PC-9 (cell line): ENCODE measurements around the gene MTCL3.

ENCODE experiments used
- CTCF ChIP-seq: fragments of 200-600 bp; sonication (generic); conservative IDR thresholded peaks from 2 replicates; pipeline ENCODE4 v1.6.1; 2017; ENCODE audit warnings: mixed run types, antibody characterized with exemption, mild to moderate bottlenecking, moderate library complexity
- EZH2 ChIP-seq: fragments of 200-600 bp; sonication (generic); IDR thresholded peaks from 2 replicates; pipeline ENCODE4 v1.8.0; 2017; ENCODE audit warnings: antibody characterized with exemption, low read depth

- TF ChIP-seq EZH2: no peak
- TF ChIP-seq CTCF: no peak; the same call in 1 of the 2 replicates
These were observed 3.8 kb downstream of the MTCL3 start for GRCh38 chr6:127515234-127515793.
